K562 (cell line): Measurements from ENCODE around the gene SGMS1. TPM values are rescaled to one million over a fixed set of nuclear protein-coding genes. Genes with fewer than 3 reads are reported as not detected.

Source experiments
- ADNP ChIP-seq: fragments of 200-800 bp; sonication (Bioruptor generic); IDR thresholded peaks from 2 replicates; pipeline ENCODE4 v1.6.1; 2016; ENCODE audit warnings: missing genetic modification characterization, missing compliant biosample characterization
- CEBPZ ChIP-seq: fragments of 150-350 bp; IDR thresholded peaks from 2 replicates; pipeline ENCODE4 v1.6.1; 2014; ENCODE audit warnings: low read depth, mild to moderate bottlenecking, low read length, borderline replicate concordance
- CHD7 ChIP-seq: fragments of 200-600 bp; sonication (generic); IDR thresholded peaks from one replicate; pipeline ENCODE4 v1.6.1; 2012; ENCODE audit warnings: mild to moderate bottlenecking, low read depth, low read length, inconsistent platforms
- E2F3 ChIP-seq: fragments of 250-450 bp; sonication (Bioruptor Pico); IDR thresholded peaks from 2 replicates; pipeline ENCODE4 v1.4.0; 2020; ENCODE audit warnings: mild to moderate bottlenecking
- HOXB6 ChIP-seq: fragments of 250-450 bp; sonication (Bioruptor Pico); IDR thresholded peaks from 2 replicates; pipeline ENCODE4 v1.5.1; 2022; ENCODE audit warnings: mild to moderate bottlenecking, borderline replicate concordance
- MCM5 ChIP-seq: fragments of 450-650 bp; IDR thresholded peaks from 2 replicates; pipeline ENCODE4 v1.6.1; 2016; ENCODE audit warnings: low read depth
- NCOA1 ChIP-seq: fragments of 450-650 bp; IDR thresholded peaks from 2 replicates; pipeline ENCODE4 v1.6.1; 2016; ENCODE audit warnings: low read depth
- NFIC ChIP-seq: fragments of 450-650 bp; IDR thresholded peaks from 2 replicates; pipeline ENCODE4 v1.6.1; 2017; ENCODE audit warnings: mild to moderate bottlenecking, inconsistent platforms
- SLC30A9 ChIP-seq: fragments of 250-450 bp; sonication (Bioruptor Pico); IDR thresholded peaks from 2 replicates; pipeline ENCODE4 v1.8.0; 2022; ENCODE audit warnings: mild to moderate bottlenecking, moderate library complexity
- TCF15 ChIP-seq: fragments of 250-450 bp; sonication (Bioruptor Pico); IDR thresholded peaks from 2 replicates; pipeline ENCODE4 v1.8.0; 2022; ENCODE audit warnings: moderate library complexity, mild to moderate bottlenecking, inconsistent platforms
- ZNF324 ChIP-seq: fragments of 250-450 bp; sonication (Bioruptor Pico); IDR thresholded peaks from 2 replicates; pipeline ENCODE4 v1.4.0; 2020; ENCODE audit warnings: mild to moderate bottlenecking
- polyA plus RNA-seq, 8 experiments: library from polyadenylated mRNA; depleted of rRNA in 4 of 8; stranded (reverse) in 5 of 8; unstranded in 3 of 8; fragments of >200 nt; fragmentation: Nextera tagmentation in 2 of 8; fragmentation: Illumina TruSeq in 1 of 8; extraction: Ambion mirVana in 2 of 8; extraction: Trizol in 1 of 8; gene quantifications; 2 replicates each; pipeline versions ENCODE4 v1.2.1 to v1.2.3, GENCODE V29; 2011 to 2014; ENCODE audit warnings: inconsistent platforms in 1 of 8, missing spikeins in 1 of 8
- total RNA-seq, 7 experiments: library from RNA; depleted of rRNA in 6 of 7; stranded (reverse); fragments of >200 nt in 6 of 7; fragmentation: Illumina TruSeq in 2 of 7; extraction: Trizol in 2 of 7; gene quantifications; 2 replicates each; pipeline versions ENCODE4 v1.2.1 to v1.2.3, GENCODE V29; 2011 to 2021; ENCODE audit warnings: low replicate concordance in 1 of 7

SGMS1 gene
- total and polyA plus RNA-seq, 9 of the 15 experiments (the other 6 are each of a cell fraction or from before 2014, with no cell fraction given): 22.6 to 232 (median 82.2) TPM

GRCh38 chr10:50621968-50622705, 1.6 kb downstream of the SGMS1 start (continued):
- no peak for TF ChIP-seq CHD7
- TF ChIP-seq ZNF324: no peak
- TF ChIP-seq CEBPZ: no peak
- TF ChIP-seq NFIC: peak; percentile 95
- no peak for TF ChIP-seq SLC30A9 (CRISPR knock-in tag)
- TF ChIP-seq TCF15 (CRISPR knock-in tag): no peak; the same call in 1 of the 2 replicates
- TF ChIP-seq MCM5: no peak
- no peak for TF ChIP-seq HOXB6 (CRISPR knock-in tag)
- TF ChIP-seq ADNP (tag): no peak
- TF ChIP-seq E2F3: 0 out of 2 replicates have a peak, but pooled peaks have one; percentile 60
- TF ChIP-seq NCOA1: peak; percentile 51; the same call in 1 of the 2 replicates
